Measurements from ENCODE around the gene PTCD1.

DNA sequence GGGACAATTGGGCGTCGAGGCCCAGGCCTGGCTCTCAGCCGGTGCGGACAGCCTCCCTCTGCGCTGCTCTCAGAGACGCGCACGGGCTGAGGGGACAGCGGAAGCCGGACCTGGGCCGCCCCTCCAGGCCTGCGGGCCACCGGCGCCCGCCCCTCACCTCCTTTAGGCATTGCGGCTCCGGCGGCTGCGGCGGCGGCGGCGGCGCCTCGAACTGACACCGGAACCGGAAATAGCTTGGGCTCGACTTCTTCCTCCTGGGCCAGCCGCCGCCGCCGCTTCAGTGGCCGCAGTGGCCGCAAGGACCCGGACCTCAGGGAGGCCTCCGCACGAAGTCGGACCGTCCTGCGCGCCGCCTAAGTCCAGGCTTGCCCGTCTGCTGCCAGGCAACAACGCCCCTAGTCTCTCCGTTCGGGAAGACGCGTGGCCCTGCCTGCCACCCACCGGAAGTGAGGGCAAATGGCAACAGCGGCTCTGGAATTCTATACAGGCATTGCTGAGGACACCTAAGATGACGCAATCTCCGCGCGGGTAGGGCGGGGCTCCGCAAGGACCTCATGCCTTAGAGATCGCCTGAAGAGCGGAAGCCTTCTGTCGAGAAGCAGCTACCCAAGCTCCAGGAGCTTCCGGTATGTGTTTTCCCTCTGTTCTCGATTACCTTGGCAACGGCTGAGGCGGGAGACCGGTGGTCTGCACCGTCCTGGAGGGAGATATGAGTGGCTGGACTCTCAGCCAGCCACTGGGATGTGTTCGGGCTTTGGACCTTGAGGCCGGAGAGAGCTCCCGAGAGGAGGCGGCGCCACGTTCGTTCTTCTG lies 30.0 kb downstream of the PTCD1 start, which contains the start of the genes BUD31 and PDAP1:
- peak in 3 of 4 donors; percentile 68 to 78 (median 72) for TF ChIP-seq POLR2A (IDR thresholded peaks at IDR 0.05)
- TF ChIP-seq, protein P1, sequence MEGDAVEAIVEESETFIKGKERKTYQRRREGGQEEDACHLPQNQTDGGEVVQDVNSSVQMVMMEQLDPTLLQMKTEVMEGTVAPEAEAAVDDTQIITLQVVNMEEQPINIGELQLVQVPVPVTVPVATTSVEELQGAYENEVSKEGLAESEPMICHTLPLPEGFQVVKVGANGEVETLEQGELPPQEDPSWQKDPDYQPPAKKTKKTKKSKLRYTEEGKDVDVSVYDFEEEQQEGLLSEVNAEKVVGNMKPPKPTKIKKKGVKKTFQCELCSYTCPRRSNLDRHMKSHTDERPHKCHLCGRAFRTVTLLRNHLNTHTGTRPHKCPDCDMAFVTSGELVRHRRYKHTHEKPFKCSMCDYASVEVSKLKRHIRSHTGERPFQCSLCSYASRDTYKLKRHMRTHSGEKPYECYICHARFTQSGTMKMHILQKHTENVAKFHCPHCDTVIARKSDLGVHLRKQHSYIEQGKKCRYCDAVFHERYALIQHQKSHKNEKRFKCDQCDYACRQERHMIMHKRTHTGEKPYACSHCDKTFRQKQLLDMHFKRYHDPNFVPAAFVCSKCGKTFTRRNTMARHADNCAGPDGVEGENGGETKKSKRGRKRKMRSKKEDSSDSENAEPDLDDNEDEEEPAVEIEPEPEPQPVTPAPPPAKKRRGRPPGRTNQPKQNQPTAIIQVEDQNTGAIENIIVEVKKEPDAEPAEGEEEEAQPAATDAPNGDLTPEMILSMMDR (IDR thresholded peaks at IDR 0.05) = peak in 3 of 6 experiments; percentile 21 to 44 (median 41)
